ENCODE measurements around the gene PID1.

Gene PID1

DNA sequence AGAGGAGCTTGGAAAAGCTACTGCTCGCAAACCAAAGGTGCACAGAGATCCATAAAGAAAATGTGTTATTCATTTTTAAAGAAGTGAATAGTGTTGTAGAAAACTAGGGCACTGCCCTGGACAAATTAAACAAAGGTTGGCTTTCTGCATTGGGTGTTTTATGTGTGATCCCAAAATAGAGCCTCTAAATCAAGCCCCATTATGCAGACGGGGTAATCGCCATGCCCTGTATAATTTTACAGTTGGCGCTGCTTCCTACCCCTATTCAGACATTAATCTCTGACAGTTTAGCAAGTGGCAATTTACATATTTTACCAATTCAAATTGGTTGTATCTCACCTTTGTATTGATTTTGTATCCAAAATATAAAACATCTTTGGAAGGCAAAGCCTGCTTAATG, 109.1 kb downstream of the PID1 start:
- DNase-seq = no peak

DNA sequence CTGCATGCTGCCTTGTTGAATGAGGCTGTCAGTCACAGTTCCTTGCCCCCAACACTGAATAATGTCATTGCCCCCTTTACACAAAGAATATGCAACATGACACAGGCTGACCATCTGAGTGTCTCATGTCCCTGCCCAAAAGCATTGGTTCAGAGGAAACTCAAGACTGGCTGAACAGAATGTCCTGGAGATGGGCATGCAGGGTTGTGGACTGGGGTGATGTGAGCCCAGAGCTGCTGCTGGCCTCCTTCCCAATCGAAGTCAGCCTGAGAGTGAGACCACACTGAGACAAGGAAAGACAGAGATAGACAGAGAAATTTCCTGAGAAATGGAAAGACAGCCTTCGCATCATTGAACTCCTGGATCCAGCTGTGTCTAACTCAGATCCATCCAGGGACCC, 110.1 kb downstream of the PID1 start:
- DNase-seq = no peak

DNA sequence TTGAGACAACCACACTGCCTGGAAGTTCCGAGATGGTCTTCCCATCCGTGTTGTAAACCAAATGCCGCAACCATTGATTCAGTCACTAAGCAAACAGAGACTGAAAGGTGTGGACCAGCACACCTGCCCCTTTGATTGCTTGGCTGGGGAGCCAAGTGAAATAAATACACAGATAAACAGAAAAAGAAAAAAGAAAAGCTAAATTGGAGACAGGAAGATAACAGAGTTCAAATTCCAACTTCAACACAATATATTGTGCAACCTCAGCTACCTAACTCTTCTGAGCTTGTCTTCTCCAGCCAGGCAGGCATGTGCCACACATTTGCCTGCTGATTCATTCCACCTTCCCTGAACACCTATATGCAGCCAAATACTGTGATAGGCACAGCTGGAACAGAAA, 110.9 kb downstream of the PID1 start:
- no peak for DNase-seq

DNA sequence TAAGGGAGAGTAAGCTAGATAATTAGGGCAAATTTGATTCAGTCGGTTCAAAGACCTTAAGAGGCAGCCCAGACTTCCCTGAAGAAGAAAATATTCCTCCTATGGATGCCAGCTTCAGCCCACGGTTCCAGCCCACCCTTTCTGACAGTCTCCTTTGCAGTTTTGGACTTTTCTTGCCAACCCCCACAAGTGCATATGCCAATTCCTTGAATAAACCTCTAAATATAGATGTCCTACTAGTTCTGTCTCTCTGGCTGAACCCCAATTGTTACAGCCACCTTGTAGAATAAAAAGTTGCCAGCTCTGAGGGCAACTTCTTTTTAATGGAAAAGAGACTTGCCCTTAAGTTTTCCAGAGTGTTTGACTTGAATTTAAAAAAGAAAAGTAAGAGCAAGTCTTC, 111.7 kb downstream of the PID1 start:
- DNase-seq = no peak

DNA sequence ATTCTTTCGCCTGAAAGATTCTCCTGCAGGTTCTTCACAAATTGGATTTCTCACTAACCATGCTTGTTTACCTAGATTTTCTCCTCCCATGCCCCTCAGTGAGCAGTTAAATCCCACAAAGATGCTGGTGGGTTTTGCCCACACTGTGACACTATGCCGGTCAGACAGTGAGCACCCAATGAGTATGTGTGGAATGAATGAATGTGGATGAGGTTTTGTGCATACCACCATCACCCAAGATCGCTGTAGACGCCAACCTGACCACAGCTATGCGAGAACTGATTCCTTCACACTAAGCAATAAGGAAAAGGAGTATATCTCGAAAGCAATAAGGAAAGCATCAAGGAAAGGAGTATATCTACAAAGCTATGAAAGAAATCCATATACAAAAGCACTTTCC, 116.7 kb downstream of the PID1 start:
- DNase-seq = no peak

DNA sequence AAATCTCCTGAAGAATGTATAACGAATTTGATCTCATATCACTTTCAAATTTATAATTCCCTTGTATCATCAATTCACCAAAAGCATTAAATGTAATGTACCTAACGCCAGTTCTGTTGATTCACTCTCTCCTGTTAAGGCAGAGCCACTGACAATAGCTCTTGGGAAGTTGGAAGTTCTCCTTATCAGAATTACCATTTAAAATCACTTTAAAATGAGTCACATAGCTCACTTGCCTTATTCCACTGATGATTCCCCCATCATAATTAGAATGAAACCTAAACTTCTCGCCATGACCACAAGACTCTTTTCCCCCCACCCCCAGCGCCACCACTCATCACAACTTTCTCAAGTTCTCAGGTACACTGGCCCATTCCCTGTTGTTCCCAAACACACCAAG, 117.1 kb downstream of the PID1 start:
- DNase-seq = no peak

DNA sequence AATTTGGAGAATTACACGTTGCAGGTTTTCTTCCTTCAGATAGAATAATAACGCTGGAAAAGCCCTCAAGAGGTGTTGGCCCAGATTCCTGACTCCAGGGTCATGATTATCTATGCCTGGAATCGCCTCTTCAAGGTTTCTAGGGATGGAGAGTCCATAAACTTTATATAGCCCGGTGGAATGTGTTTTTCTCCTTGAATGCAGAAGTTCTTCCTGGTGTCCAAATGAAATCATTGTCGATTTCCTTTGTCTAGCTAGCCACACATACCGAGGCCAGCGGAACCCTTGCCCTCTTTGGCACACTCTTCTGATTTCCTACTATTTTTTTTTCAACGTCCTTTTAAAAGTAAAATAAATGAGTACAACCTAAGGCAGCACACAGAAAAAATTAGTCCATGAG, 117.8 kb downstream of the PID1 start:
- no peak for DNase-seq

DNA sequence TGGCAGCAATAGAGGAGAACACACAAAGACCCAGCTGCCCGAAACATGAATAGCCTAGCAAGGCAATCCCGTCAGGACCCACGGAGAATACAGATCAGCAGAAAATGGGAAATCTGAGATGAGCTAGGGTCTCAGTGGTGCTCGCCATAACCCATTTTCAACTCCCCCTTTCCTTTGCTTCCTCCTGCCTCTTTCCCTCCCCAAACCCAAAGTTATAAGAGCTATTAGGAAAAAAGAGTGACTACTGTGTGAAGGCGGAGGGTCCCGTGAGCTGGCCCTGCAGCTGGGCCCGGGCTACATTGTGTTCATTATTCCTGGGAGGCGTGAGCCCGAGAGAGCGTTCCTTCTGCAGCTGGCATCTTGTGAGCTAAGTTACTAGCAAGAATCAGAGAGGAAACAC, 118.4 kb downstream of the PID1 start:
- no peak for DNase-seq

DNA sequence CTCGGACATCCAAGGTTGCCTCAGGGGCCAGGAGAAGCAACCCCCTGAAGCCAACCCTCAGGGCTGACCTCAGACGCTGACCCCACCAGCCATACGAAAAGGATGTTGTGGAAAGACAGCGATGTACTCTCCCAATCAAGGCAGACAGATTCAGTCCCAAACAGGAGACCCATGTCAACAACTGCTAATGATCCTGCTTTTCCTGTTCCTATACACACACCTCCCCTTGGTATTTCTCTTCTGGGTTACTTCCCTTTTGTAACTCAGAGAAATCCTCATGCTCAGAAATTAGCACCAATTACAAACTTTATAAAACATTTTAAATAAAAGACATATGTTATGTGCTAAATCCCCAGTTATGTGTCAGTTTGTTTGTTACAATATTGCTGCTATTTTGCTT, 120.8 kb downstream of the PID1 start:
- no peak for DNase-seq

DNA sequence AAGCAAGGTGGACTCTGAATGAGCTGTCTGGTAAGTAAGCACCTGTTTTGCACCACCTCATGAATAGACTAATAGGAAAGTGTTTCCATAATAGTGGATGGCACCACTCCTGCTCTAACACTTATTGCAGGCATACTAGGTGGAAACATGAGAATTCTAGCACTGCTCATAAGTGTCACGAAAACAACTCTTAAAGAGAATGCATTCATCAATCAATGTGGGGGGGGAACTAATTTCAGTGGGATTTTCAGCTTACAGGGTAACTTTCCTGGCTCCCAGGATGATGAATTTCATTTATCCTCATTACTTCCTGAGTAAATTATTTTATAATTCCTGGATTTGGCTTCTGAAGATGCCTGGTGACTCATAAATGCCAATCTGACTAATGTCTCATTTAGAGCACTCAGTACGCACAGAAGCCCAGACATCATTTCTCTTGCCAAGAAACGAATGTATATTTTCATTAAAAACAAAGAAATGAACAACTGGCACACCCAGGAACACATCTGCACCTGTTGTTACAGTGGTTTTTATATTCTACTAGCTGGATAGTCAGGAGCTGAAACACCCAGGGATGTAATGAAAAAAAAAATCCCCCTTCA, 129.6 kb downstream of the PID1 start:
- peak; percentile 83 for DNase-seq

DNA sequence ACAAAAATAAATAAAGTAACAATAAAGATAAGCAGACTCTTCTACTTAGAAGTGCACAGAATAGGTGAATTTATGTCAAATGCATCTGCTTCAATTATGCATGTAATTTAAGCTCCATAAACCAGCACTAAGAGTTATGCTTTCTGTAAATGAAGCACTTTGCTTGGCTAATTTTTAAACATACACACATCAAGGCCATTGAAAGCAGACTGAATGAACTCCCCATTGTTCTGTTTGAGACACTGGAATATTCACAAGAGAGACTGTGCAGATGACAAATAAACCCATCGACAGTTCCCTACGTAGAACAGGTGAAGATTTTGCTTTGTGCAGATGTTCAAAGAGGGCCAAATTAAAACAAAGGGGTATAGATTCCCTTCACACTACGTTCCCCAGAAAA, 133.4 kb downstream of the PID1 start:
- DNase-seq = no peak

DNA sequence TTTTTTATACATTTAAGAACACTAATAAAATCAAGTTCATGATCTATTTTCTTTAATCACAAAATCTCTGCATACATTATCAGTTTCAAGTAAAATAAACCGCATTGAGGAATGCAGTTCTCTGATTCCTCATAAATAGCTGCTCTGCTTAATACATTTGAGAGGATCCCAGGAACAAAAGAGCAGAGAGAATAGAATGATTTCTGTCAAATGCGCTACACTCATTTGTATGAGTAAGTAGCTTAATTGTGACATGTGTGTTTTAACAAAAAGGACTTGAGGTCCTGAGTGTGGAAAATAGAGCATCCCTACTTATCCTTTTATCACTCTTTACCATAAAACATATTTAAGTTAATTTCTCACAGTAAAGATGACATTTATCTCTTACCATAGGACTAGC, 134.0 kb downstream of the PID1 start:
- no peak for DNase-seq

DNA sequence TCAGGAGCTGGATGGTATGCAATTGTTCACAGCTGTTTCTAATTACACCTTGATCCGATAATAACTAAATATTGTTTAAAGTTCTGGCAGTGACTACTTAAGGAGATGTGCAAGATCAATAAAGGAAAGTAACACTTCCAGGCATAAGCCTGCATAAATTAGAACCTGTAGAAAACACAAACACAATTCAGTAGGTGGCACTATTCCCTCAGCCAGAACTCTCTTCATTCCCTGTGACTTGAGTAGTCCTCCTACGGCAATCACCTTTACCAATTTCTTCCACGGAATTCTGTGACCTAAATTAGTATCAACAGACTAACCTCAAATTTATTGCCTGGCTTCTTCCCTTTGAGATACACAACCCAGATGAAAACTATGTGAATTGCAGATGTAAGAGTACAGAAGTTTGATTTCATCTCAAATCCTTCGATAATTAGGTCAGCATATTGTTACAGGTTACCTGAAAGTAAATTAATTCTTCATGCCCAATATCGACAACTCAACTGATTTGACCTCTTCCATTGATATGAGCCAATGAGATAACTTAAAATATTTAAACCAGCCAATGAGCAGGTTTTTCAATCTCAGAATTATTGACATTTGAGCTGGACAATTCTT, 137.8 kb downstream of the PID1 start:
- DNase-seq = peak; percentile 52

DNA sequence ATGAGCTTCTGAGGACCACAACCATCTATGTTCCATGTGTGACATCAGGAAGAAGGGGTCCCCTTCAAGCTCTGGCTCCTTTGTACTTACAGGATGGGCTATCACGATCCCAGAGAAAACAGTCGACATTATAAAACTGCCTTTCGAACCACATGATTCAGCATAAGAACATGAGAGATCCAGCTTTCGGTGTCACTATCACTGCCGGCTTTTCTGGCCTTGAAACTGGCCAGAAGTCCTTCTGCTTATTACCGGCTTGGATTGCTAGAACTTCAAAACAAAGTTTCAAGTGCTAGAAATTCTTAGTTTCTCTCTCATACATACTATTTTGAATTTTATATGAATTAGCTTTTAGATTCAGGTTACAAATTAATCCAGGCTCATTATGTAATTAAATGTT, 138.9 kb downstream of the PID1 start:
- no peak for DNase-seq

DNA sequence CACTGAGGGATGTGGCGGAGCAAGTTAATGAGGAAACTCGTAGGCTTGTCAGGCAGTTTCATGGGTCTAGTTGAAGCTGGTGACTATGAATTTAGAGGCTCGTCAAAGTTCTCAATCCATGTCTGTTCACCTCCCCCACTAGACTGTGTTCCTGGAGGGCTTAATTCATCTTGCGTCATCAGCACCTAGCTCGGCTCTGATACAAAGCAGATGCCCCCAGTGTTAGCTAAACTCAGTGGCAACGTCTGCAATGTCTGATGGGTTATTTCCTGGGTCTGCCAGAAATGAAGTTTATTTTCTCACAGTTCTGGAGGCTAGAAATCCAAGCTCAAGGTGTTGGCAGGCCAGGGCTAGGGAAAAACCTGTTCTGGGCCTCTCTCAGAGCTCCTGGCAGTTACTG, 140.6 kb downstream of the PID1 start:
- no peak for DNase-seq

DNA sequence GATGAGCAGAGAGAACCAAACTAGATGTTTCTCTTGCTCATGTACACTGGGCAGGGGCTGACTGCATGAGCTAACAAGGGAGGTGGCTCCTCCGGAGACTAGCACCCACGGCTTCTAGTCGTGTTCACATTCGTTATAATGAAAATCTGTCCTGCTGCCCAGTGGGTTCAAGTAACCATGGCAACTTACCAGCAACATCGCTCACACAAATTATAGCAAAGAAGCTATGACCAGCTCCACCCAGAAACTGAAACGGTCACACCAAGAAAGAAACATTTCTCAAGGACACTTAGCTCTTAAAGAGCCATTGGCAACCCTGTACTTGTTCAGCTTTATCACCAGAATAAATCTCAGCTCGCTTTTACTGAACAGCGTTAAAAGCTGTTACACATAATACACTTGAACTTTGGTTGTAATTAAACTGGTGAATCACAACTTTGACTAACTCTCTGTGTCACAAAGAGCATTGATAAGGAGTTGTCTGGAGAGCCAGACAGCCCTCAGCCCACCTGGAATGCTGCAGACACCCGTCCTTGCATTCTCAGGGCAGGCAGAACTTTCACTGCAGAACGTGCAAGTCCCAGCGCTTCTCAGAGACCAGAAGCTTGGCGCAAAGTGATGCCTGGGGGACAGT, 141.2 kb downstream of the PID1 start:
- no peak for DNase-seq

DNA sequence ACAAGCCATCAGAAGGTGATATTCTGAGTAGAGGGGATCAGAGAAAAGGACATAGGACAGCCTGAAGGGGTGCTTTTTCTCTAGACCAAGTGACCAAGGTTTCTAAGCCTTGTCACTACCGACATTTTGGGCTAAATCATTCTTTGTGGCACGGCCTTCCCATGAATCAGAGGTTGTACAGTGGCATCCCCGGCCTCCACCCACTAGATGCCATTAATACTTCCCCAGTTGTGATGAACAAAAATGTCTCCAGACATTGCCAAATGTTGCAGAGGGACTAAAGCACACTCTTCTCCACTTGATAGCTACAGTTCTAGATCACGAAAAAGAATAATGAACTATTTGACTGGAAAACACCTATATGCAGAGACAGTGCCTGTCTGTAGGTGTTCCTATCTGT, 143.6 kb downstream of the PID1 start:
- no peak for DNase-seq

DNA sequence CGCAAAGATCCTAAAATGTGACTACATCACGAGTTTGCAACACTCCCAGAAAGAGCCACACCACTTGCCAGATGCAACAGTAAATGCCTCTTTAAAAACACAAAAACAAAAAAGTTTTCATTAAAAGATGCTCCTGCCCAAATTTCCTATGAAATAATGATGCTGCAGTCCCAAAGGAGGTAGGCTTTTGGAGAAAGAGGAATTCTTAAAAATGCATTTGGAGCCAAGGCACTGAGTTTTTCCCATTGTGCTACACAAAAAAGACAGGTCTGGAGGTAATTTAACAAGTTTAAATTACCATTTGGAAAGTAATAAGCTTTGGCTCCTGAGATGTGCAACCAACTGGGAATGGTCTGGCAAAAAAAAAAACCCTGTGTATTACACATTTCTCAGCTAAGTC, 145.0 kb downstream of the PID1 start:
- DNase-seq = no peak

DNA sequence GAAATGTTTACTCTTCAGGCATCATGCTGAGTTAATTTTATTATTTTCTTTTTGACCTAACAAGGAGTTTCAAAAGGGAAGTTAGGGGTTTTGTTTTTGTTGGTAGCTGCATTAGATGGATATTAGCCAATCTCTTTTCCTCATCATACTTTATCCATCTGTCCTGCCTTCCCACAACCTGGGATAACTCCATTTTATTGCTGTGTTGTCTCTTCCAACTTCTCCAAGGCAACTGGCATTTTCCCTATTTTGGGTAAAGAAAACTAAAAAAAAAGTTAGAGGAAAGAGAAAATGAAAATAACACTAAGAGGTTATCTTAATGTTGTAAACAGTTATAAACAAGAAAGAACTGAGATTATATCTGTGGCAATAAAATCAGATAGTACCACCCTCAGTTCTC, 147.0 kb downstream of the PID1 start:
- DNase-seq = no peak

DNA sequence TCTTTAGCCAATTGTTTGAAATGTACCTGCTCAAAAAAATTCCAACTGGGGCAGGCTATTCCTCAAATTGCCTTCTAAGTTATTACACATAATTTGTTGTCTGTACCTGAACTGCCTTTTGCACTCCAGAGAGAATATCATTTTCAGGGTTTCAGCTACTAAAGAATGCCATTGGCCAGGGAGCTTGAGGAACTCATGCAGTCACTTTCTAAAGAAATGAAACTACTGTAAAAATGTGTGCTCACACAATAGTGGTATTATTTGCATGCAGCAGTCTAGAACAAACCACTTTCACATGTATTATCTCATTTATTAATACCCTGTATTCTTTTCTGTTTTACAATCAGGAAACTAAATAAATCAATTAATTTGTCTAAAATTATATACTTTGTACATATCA, 152.2 kb downstream of the PID1 start:
- no peak for DNase-seq

DNA sequence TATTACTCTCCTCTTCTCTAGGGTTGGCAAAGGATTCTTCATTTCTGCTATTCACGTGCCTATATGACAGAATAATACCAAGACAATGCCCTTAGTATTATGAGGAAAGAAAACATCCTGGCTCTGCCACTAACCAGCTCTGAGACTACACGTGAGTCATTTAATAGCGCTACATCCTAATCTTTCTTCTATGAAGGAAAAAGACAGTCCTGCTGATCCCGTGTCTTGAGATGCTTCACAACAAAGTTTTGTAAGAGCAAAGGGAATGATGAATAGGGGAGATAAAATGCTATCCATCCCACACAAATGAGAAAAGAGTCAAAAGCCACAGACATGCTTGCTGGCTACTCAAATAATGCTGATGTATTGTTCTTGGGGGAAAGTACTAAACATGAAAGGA, 152.8 kb downstream of the PID1 start:
- no peak for DNase-seq

DNA sequence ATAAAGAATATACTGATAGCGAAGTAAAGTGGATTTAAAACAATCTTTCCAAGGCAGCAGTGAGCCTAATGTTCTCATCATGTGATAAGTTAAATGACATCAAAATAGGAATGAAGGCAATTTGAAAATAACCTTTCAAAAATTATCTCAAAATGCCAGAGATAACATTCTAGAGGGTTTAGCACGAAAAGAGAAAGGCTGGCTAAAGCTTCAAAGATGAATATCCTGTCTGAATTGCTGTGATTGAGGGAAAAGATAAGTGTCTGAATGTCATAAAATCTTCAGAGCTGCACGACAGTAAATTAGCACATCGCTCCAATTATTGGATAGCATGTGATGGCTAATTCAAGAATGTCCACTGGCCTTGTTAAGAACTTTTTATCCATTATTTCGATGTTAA, 159.3 kb downstream of the PID1 start:
- DNase-seq = no peak

DNA sequence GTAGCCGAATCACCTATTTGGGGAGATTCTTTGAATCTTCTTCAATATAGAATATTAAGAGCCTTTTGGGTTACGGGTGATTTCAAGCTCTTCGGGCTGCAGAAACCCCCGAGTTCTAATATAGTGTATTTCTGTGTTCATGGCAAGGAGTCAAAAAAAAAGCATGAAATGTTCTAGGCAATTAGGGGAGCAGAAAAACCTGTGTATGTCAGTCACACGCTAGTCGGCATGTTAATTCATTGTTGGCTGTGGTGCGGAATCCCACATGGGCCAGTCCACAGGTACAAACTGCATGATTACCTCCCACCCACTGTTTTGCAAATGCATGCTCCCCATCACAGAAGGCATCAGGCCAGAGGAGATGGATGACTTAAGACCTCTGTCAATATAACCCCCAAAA, 161.9 kb downstream of the PID1 start:
- DNase-seq = no peak

DNA sequence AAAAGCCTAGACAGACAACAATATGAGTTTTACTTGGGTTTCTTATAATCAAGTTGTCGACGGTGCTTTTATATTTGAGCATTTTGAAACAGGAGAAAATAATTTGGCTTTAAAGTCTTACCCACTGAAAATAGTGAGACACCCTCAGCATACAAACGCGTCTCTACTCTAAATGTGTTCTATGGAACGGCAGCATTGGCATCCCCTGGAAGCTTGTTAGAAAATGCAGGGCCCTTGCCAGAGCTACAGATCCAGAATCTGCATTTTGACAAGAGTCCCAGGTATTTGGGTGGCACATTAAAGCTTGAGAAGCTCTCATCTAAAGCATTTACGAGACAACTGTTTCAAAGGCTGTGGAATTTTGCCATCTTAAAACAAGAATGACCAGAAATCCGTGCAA, 163.5 kb downstream of the PID1 start:
- DNase-seq = no peak

DNA sequence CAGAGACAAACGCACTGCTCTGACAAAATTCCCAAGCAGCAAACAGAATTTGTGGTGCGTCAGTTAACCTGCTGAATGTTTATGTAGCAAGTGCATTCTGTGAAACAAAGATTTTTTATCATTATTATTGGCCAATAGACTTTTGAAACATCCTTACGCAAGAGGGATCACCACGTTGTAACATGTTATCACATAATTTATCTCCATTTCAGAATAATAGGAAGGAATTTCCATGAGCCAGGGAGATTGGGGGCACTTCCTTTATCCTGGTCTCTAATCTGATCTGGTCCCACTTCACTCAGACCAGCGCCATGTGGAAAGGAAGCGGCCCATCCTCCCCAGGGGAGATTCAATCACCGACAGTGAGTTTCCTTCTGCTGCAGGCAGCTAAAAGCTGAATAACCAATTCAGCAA, 166.1 kb downstream of the PID1 start:
- DNase-seq = no peak

Measured in HCEC 1CT (cell line).